ENCODE results near the gene SNX30. TPM values are rescaled to one million over a fixed set of nuclear protein-coding genes. Genes with fewer than 3 reads are reported as not detected.

The SNX30 gene
- polyA plus RNA-seq, 1 of the 3 experiments (the other 2 are of a cell fraction), result 2.7 TPM

DNA sequence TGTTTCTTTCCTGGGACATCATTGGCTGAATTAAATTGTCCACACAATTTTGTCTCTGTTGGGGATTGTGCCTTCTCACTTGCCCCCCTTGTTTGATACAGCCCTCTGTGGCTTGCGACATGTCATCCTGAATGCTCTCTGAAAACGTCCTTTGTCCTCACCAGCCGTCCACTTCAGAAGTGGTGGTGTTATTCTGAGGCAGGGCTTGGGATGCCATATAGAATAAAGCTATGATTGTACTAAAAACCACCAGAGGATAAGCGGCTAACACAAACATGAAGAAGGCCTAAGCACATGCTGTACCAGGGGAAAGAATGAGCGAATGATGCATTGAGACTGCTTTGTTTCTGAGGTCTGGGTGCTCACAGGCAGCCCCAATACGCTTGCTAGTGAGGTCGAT, 3.5 kb upstream of the SNX30 start:
- Histone ChIP-seq H3K4me1 (ENCODE audit: control insufficient read depth in 1 of 2, insufficient read depth in 2 of 2, low read depth in 1 of 2, low read length in 1 of 2) (peaks cover 0 to 10% of the 10 kb centered on the region in 2 experiments; a peak in 1 of 4 replicates), H4K20me1 (ENCODE audit: insufficient read depth) (no peaks in the 10 kb centered on the region), H3K27me3 (ENCODE audit: insufficient read depth) (no peaks in the 10 kb centered on the region), H3K4me2 (no peak overlapping the region), H3K36me3 (replicated peaks in 1 of 2; ENCODE audit: control insufficient read depth in 1 of 2, insufficient read depth in 2 of 2, low read length in 1 of 2) (peaks cover 0 to 3% of the 10 kb centered on the region in 2 experiments), H3K9ac (no peak overlapping the region), H3F3A (replicated peaks; ENCODE audit: insufficient read depth) (no peaks in the 10 kb centered on the region), H3K9me3 (no peaks in the 10 kb centered on the region), H3K79me2 (ENCODE audit: insufficient read depth) (peaks cover 9% of the 10 kb centered on the region), H2AFZ (ENCODE audit: low read depth) (no peak overlapping the region), H3K9me2 (no peaks in the 10 kb centered on the region), H3K27ac (ENCODE audit: low read depth in 2 of 2, low read length in 1 of 2) (no peak overlapping the region), H3K4me3 (ENCODE audit: low read depth in 2 of 2, low read length in 1 of 2) (no peak overlapping the region)
- CTCF ChIA-PET, result no interaction called here
- TF ChIP-seq NRF1 (IDR thresholded peaks at IDR 0.05; ENCODE audit: low read depth, low read length) (no peak), CTCF (IDR thresholded peaks at IDR 0.05) (no peak), EP300 (IDR thresholded peaks at IDR 0.05; ENCODE audit: borderline replicate concordance in 1 of 2, low read depth in 1 of 2, low read length in 1 of 2) (no peak), MEF2A (IDR thresholded peaks at IDR 0.05; ENCODE audit: borderline replicate concordance, low read depth) (no peak), RFX5 (IDR thresholded peaks at IDR 0.05; ENCODE audit: low read length) (no peak), YY1 (IDR thresholded peaks at IDR 0.05; ENCODE audit: low read depth) (no peak), FOXJ3 (CRISPR knock-in tag; IDR thresholded peaks at IDR 0.05) (no peak), SIN3A (IDR thresholded peaks at IDR 0.05; ENCODE audit: borderline replicate concordance, low read depth, low read length) (no peak), RXRA (IDR thresholded peaks at IDR 0.05; ENCODE audit: borderline replicate concordance, low read depth) (no peak), RCOR1 (IDR thresholded peaks at IDR 0.05; ENCODE audit: low read length) (no peak), USF1 (IDR thresholded peaks at IDR 0.05; ENCODE audit: borderline replicate concordance, low read depth) (no peak), GATA2 (CRISPR knock-in tag; IDR thresholded peaks at IDR 0.05) (no peak), TEAD4 (IDR thresholded peaks at IDR 0.05; ENCODE audit: borderline replicate concordance, insufficient read depth) (no peak), REST (IDR thresholded peaks at IDR 0.05; ENCODE audit: low read depth, low read length) (no peak), MXI1 (IDR thresholded peaks at IDR 0.05; ENCODE audit: low read depth, low read length) (no peak), ZBTB33 (IDR thresholded peaks at IDR 0.05; ENCODE audit: borderline replicate concordance, low read depth) (no peak), EZH2phosphoT487 (IDR thresholded peaks at IDR 0.05; ENCODE audit: borderline replicate concordance, low read depth) (no peak)
- TF ChIP-seq, protein P1, sequence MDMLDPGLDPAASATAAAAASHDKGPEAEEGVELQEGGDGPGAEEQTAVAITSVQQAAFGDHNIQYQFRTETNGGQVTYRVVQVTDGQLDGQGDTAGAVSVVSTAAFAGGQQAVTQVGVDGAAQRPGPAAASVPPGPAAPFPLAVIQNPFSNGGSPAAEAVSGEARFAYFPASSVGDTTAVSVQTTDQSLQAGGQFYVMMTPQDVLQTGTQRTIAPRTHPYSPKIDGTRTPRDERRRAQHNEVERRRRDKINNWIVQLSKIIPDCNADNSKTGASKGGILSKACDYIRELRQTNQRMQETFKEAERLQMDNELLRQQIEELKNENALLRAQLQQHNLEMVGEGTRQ (IDR thresholded peaks at IDR 0.05; ENCODE audit: borderline replicate concordance, low read depth, low read length), result no peak
- TF ChIP-seq, protein P2, sequence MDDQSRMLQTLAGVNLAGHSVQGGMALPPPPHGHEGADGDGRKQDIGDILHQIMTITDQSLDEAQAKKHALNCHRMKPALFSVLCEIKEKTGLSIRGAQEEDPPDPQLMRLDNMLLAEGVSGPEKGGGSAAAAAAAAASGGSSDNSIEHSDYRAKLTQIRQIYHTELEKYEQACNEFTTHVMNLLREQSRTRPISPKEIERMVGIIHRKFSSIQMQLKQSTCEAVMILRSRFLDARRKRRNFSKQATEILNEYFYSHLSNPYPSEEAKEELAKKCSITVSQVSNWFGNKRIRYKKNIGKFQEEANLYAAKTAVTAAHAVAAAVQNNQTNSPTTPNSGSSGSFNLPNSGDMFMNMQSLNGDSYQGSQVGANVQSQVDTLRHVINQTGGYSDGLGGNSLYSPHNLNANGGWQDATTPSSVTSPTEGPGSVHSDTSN (IDR thresholded peaks at IDR 0.05), result no peak
- POLR2A ChIA-PET, result no interaction called here
- DNase-seq, result no peak
- 94% methylated on average over 7 of the region's 7 CpGs for WGBS (ENCODE audit: low lambda C conversion rate)

Measured in SK-N-SH (cell line).